WTC11 (cell line): ENCODE results near the gene EFCAB14.

Source experiments
- ATF3 ChIP-seq: sonication (generic); formaldehyde crosslinking; conservative IDR thresholded peaks from 2 replicates; pipeline ENCODE4 v1.8.1; 2022; ENCODE audit warnings: mild to moderate bottlenecking, missing genetic modification reagents
- CBFB ChIP-seq: sonication (generic); formaldehyde crosslinking; IDR thresholded peaks from 2 replicates; pipeline ENCODE4 v1.8.1; 2022; ENCODE audit warnings: mild to moderate bottlenecking, low read depth, missing genetic modification reagents
- CTCF ChIP-seq: fragments of 200-600 bp; IDR thresholded peaks from 2 replicates; pipeline ENCODE4 v1.8.0; 2022; ENCODE audit warnings: antibody characterized with exemption
- IRF2 ChIP-seq: sonication (generic); formaldehyde crosslinking; IDR thresholded peaks from 2 replicates; pipeline ENCODE4 v1.8.0; 2022; ENCODE audit warnings: low read depth, missing genetic modification reagents, borderline replicate concordance
- KAT7 ChIP-seq: sonication (generic); formaldehyde crosslinking; IDR thresholded peaks from 2 replicates; pipeline ENCODE4 v1.8.1; 2023; ENCODE audit warnings: missing genetic modification reagents, mild to moderate bottlenecking, borderline replicate concordance
- NR3C1 ChIP-seq: sonication (generic); formaldehyde crosslinking; conservative IDR thresholded peaks from 2 replicates; pipeline ENCODE4 v1.8.1; 2023; ENCODE audit warnings: low read depth, mild to moderate bottlenecking, missing genetic modification reagents
- ZNF512 ChIP-seq: sonication (generic); formaldehyde crosslinking; IDR thresholded peaks from 2 replicates; pipeline ENCODE4 v1.8.1; 2022; ENCODE audit warnings: missing genetic modification reagents, borderline replicate concordance

- TF ChIP-seq CTCF (no peak), CBFB (CRISPR knock-in tag) (no peak), IRF2 (CRISPR knock-in tag) (no peak), ZNF512 (no peak), NR3C1 (CRISPR knock-in tag) (no peak), ATF3 (no peak), KAT7 (no peak)
Observed at GRCh38 chr1:46755121-46755520, 36.2 kb upstream of the EFCAB14 start.
